HFF-Myc (cell line): ENCODE data around the gene GALNT2.

Experiments used
- DNase-seq: peaks from one replicate; pipeline ENCODE4 v3.0.0-alpha.2; 2011; ENCODE audit warnings: low read depth; ENCODE audit errors: extremely low read depth
- H3K4me3 ChIP-seq: replicated peaks from 2 replicates; pipeline ENCODE4 v1.5.1; 2011; ENCODE audit warnings: low read depth, mild to moderate bottlenecking, control low read depth, low read length
- CTCF ChIP-seq: IDR thresholded peaks from 2 replicates; pipeline ENCODE4 v1.5.1; 2012; ENCODE audit warnings: mild to moderate bottlenecking, low read depth, low read length, control low read depth; ENCODE audit errors: missing control alignments

Gene GALNT2

GRCh38 chr1:230121950-230122349, 54.9 kb downstream of the GALNT2 start:
- TF ChIP-seq CTCF: no peak
- no peak for DNase-seq
- no peak overlapping the region for H3K4me3 ChIP-seq

- no peak for TF ChIP-seq CTCF
- no peak for DNase-seq
- H3K4me3 ChIP-seq: no peak overlapping the region
Observed at GRCh38 chr1:230122366-230123279, 55.6 kb downstream of the GALNT2 start.

- TF ChIP-seq CTCF: no peak
- DNase-seq: peak; percentile 73
Observed at GRCh38 chr1:230123280-230124185, 56.5 kb downstream of the GALNT2 start.

GRCh38 chr1:230124186-230125128, 57.4 kb downstream of the GALNT2 start:
- no peak for DNase-seq
- no peak overlapping the region for H3K4me3 ChIP-seq
- TF ChIP-seq CTCF: no peak

More at GRCh38 chr1:230123280-230124185, 56.5 kb downstream of the GALNT2 start:
- H3K4me3 ChIP-seq: no peak overlapping the region

- no peak for DNase-seq
- no peak overlapping the region for H3K4me3 ChIP-seq
- TF ChIP-seq CTCF: no peak
Observed at GRCh38 chr1:230125141-230125540, 58.1 kb downstream of the GALNT2 start.
